Type B pancreatic cell (in vitro differentiated cells): ENCODE results near the gene CHD6. TPM values are rescaled to one million over a fixed set of nuclear protein-coding genes. Genes with fewer than 3 reads are reported as not detected.

Source experiments
- DNase-seq: peaks from one replicate; pipeline ENCODE4 v3.0.0; 2021; ENCODE audit warnings: mixed read lengths; ENCODE audit not compliant: unreplicated experiment; ENCODE audit errors: extremely low spot score
- H3K27ac Mint-ChIP-seq: 2 replicates; pipeline ENCODE4 v1.8.0; 2021; ENCODE audit warnings: mild to moderate bottlenecking, mixed read lengths
- H3K27me3 Mint-ChIP-seq: 2 replicates; pipeline ENCODE4 v1.8.0; 2021; ENCODE audit warnings: mixed read lengths
- H3K36me3 Mint-ChIP-seq: 2 replicates; pipeline ENCODE4 v1.8.0; 2021; ENCODE audit warnings: mixed read lengths
- H3K4me1 Mint-ChIP-seq: one replicate; pipeline ENCODE4 v1.8.0; 2021; ENCODE audit warnings: mixed read lengths; ENCODE audit not compliant: unreplicated experiment
- H3K4me3 Mint-ChIP-seq: 2 replicates; pipeline ENCODE4 v1.8.0; 2021; ENCODE audit warnings: mild to moderate bottlenecking, mixed read lengths
- H3K9me3 Mint-ChIP-seq: 2 replicates; pipeline ENCODE4 v1.8.0; 2021; ENCODE audit warnings: mixed read lengths
- total RNA-seq: library from RNA; stranded (reverse); gene quantifications from 2 replicates; pipeline ENCODE4 v1.2.1, GENCODE V29; 2021; ENCODE audit warnings: low replicate concordance
- TF ChIP-seq, protein P1 (sequence below): fragments of 200-600 bp; sonication (generic); conservative IDR thresholded peaks from 2 replicates; pipeline ENCODE4 v1.5.0; 2021; ENCODE audit warnings: antibody characterized with exemption, mild to moderate bottlenecking

Gene CHD6
- total RNA-seq, 1 donor from 2014 or later = 72.6 TPM

DNA sequence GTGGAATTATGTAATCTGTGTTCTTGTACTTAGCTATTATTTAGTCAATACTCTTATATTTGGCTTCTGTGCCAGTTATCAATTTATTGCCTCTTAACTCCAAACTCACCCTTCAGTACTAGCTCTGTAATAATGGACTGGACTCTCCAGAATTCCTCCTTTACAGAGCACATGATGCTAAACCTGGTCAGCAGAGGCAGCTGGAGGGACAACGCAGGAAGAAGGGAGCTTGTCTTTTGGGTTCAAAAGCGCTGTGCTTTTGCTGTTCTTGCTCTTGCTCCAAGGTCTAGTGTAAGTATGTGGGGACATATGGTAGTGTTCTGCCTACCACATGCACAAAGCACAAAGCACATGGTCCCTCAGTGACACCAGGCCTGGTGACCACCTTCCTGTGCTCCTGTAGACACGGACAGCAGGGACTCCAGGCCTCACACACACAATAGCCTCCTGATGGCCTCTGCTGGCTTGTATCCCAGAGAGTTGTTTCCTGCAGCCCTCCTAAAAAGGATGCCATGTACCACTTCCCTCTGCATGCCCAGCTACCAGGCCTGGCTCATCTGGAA lies 46.1 kb downstream of the CHD6 start:
- TF ChIP-seq, protein P1, sequence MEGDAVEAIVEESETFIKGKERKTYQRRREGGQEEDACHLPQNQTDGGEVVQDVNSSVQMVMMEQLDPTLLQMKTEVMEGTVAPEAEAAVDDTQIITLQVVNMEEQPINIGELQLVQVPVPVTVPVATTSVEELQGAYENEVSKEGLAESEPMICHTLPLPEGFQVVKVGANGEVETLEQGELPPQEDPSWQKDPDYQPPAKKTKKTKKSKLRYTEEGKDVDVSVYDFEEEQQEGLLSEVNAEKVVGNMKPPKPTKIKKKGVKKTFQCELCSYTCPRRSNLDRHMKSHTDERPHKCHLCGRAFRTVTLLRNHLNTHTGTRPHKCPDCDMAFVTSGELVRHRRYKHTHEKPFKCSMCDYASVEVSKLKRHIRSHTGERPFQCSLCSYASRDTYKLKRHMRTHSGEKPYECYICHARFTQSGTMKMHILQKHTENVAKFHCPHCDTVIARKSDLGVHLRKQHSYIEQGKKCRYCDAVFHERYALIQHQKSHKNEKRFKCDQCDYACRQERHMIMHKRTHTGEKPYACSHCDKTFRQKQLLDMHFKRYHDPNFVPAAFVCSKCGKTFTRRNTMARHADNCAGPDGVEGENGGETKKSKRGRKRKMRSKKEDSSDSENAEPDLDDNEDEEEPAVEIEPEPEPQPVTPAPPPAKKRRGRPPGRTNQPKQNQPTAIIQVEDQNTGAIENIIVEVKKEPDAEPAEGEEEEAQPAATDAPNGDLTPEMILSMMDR = no peak
- Mint-ChIP-seq H3K27me3 (no peaks in the 10 kb centered on the region), H3K4me1 (peaks cover 35% of the 10 kb centered on the region), H3K9me3 (peaks cover 6% of the 10 kb centered on the region), H3K36me3 (peaks cover 4% of the 10 kb centered on the region), H3K27ac (no peak overlapping the region), H3K4me3 (no peak overlapping the region)
- no peak for DNase-seq

DNA sequence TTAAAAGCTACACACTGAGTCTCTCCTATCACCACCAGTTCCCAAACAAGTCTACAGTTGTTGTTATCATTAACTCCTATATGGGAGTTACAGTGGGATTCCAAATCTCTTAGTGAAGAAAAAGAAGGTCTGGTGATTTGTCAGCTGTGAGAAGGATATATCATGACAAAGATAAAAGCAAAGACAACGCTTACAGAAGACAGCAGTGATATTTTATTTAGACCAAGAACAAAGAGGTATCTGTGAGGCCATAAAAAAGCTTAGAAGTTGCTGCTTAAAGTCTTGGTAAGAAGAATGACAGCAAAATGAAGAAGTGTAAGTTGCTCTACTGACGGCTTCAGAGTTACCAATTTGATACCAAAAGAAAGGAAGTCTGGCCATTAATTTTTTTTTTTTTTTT lies 47.2 kb downstream of the CHD6 start:
- peaks cover 29% of the 10 kb centered on the region for H3K4me1 Mint-ChIP-seq
- TF ChIP-seq, protein P1 = no peak

DNA sequence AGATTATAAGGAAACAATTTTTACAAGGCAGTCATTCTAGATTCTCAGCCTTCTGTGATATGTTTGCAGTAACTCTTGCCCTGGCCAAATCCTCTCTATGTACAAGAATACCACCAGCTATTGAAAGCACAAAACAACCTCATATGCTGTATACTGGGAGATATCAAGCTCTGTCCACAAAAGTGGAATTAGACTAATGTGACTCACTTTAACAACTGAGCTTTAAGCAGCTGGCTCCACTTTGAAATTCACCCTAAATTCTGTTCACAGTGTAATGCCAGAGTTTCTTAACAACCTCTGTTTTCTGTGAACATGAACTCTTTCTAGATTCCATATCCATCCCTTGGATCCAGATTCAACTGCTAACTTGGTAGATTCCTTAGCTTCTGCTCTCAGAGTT lies 47.6 kb downstream of the CHD6 start:
- no peak overlapping the region for H3K27ac Mint-ChIP-seq
- no peak for DNase-seq
- TF ChIP-seq, protein P1 = no peak
- peaks cover 6% of the 10 kb centered on the region for H3K9me3 Mint-ChIP-seq
- peaks cover 29% of the 10 kb centered on the region for H3K4me1 Mint-ChIP-seq
- no peaks in the 10 kb centered on the region for H3K27me3 Mint-ChIP-seq
- no peak overlapping the region for H3K4me3 Mint-ChIP-seq
- H3K36me3 Mint-ChIP-seq = peaks cover 16% of the 10 kb centered on the region

More for the DNA sequence above, 47.2 kb downstream of the CHD6 start:
- H3K9me3 Mint-ChIP-seq = peaks cover 6% of the 10 kb centered on the region
- no peak overlapping the region for H3K27ac Mint-ChIP-seq
- H3K27me3 Mint-ChIP-seq = no peaks in the 10 kb centered on the region
- peaks cover 13% of the 10 kb centered on the region for H3K36me3 Mint-ChIP-seq
- H3K4me3 Mint-ChIP-seq = no peak overlapping the region
- no peak for DNase-seq

DNA sequence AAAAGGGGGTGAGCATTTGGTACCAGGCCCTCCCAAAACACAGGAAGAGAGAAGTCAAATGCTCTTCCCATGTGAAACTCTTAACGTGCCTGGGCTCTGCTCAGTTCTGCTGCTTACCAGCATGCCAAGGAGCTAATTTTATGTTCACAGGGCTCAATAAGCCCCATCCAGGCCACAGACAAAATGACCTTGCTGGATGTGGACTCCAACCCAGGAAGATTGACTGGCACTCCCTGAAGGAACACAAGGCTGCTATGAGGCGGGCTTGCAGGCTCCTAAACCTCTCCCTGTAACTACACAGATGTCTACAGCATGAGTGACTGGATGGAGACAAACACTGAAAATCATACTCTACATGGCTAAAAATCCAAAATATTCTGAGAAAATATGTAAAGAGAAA lies 50.6 kb downstream of the CHD6 start:
- no peaks in the 10 kb centered on the region for H3K27me3 Mint-ChIP-seq
- peaks cover 8% of the 10 kb centered on the region for H3K9me3 Mint-ChIP-seq
- H3K4me1 Mint-ChIP-seq = peaks cover 20% of the 10 kb centered on the region
- no peak overlapping the region for H3K27ac Mint-ChIP-seq
- no peak overlapping the region for H3K4me3 Mint-ChIP-seq
- DNase-seq = no peak
- TF ChIP-seq, protein P1 = no peak
- H3K36me3 Mint-ChIP-seq = peaks cover 19% of the 10 kb centered on the region

DNA sequence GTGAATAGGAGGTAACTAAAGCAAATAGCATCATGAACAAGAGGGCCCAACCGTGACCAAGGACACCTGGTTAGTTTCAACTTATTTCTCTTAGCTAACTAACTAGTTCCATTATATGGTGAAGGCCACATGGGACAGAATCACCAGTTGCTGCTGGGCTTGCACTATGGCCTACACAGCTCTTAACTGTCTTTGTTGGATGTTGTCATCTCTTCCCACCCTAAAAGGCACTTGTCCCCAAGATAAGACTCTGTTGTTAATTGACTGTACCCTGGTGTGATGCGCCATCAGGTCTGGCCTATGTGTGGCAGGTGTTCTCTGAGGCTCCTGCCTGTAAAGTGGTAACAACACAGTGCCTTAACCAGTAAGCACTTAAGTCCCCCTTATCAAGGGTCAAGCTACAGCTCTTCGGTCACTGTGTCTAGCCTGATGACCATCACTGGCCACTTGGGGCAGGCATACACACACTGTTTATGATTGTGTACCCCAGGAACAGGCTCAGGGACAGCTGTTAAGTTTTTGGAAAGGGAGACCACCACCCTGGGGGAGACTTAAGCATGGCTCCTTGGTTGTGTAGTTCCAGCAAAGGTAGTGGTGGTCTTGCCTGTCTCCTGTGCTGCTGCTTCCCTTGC lies 51.2 kb downstream of the CHD6 start:
- Mint-ChIP-seq H3K36me3 (peaks cover 19% of the 10 kb centered on the region), H3K9me3 (peaks cover 8% of the 10 kb centered on the region), H3K27ac (no peak overlapping the region), H3K4me3 (no peak overlapping the region), H3K27me3 (no peaks in the 10 kb centered on the region), H3K4me1 (peaks cover 21% of the 10 kb centered on the region)
- no peak for DNase-seq
- TF ChIP-seq, protein P1 = no peak
